Erythroblast (primary cell): ENCODE measurements around the gene KLLN.

Experiments
- GATA1 ChIP-seq: IDR thresholded peaks from 2 replicates; pipeline ENCODE4 v1.6.1; 2011; ENCODE audit warnings: low read depth, mild to moderate bottlenecking, control low read depth, low read length, moderate library complexity
- POLR2A ChIP-seq: IDR thresholded peaks from 2 replicates; pipeline ENCODE4 v1.6.1; 2011; ENCODE audit warnings: mild to moderate bottlenecking, low read length

DNA sequence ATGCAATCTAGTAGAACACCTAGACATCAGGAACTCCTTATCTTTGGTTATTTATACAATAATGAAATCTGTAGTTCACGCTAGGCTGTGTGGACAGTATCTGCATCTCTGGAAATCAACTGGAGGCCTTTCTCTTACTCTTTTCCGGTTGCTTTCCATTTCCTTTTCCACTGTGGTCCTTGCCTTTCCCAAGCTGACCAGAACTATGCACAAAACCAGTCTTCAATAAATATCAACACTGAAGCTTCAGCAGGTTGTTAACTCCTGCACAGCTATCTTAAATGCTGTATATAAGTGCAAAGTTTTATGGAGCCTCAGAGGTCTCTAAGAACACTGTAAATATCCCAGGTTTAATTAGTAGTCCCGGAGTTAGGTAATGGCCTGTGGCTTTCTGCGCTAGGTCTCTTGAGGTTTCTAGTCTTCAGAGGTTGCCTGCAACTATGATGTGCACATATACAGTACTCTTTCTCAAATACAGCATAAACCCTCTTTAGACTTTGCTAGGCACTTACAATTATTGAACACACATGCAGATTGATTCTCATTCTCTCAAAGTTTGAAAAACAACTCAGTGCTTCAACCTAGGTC is 2.4 kb downstream of the KLLN start:
- no peak for TF ChIP-seq POLR2A
- no peak for TF ChIP-seq GATA1
